GM21515 (cell line): ENCODE measurements around the gene ADCY9.
A peak's percentile ranks its signal among the peaks of the same experiment; 100 is the strongest.
"Not testable (repeated sequence)": the region's sequence is repeated elsewhere in the genome, so short reads cannot be mapped to it uniquely, and the experiment has no call there.

ENCODE experiments used
- ATAC-seq: cut with Tn5 transposase; IDR thresholded peaks from one replicate; pipeline ENCODE4 v1.9.1; 2021; ENCODE audit not compliant: unreplicated experiment

Gene ADCY9

GRCh38 chr16:4116325-4117249, at the start of gene ADCY9:
ADCY9 (minus strand) TSS chr16:4116442; CDS start chr16:4115442, 1,000 bp downstream.
- ATAC-seq, result peak; percentile 56

GRCh38 chr16:4160658-4161430, 44.6 kb upstream of the ADCY9 start:
- ATAC-seq, result no peak

- ATAC-seq, result no peak
Measured at GRCh38 chr16:4159726-4160125, 43.5 kb upstream of the ADCY9 start.

GRCh38 chr16:4158143-4159093, 42.2 kb upstream of the ADCY9 start:
- ATAC-seq, result no peak

GRCh38 chr16:4157376-4157825, 41.2 kb upstream of the ADCY9 start:
- ATAC-seq, result no peak

- ATAC-seq, result not testable (repeated sequence)
Measured at GRCh38 chr16:4156503-4156902, 40.3 kb upstream of the ADCY9 start.

GRCh38 chr16:4153364-4153763, 37.1 kb upstream of the ADCY9 start:
- not testable (repeated sequence) for ATAC-seq

- ATAC-seq, result no peak
Measured at GRCh38 chr16:4152267-4152666, 36.0 kb upstream of the ADCY9 start.

GRCh38 chr16:4147236-4147635, 31.0 kb upstream of the ADCY9 start:
- ATAC-seq, result no peak

GRCh38 chr16:4142268-4142667, 26.0 kb upstream of the ADCY9 start:
- ATAC-seq, result no peak

- ATAC-seq, result no peak
Measured at GRCh38 chr16:4141604-4142003, 25.4 kb upstream of the ADCY9 start.

GRCh38 chr16:4140652-4141051, 24.4 kb upstream of the ADCY9 start:
- no peak for ATAC-seq

- ATAC-seq, result no peak
Measured at GRCh38 chr16:4139968-4140367, 23.7 kb upstream of the ADCY9 start.

GRCh38 chr16:4138713-4139112, 22.5 kb upstream of the ADCY9 start:
- ATAC-seq, result no peak

GRCh38 chr16:4137438-4137837, 21.2 kb upstream of the ADCY9 start:
- no peak for ATAC-seq

GRCh38 chr16:4136229-4136813, 20.1 kb upstream of the ADCY9 start:
- ATAC-seq, result no peak

- no peak for ATAC-seq
Measured at GRCh38 chr16:4135537-4135936, 19.3 kb upstream of the ADCY9 start.

GRCh38 chr16:4133897-4134372, 17.7 kb upstream of the ADCY9 start:
- ATAC-seq, result no peak

GRCh38 chr16:4131621-4132020, 15.4 kb upstream of the ADCY9 start:
- no peak for ATAC-seq
